ENCODE data around the gene PPP1R9B.

GRCh38 chr17:50180111-50180510, 29.6 kb upstream of the PPP1R9B start:
- TF ChIP-seq, protein P1, sequence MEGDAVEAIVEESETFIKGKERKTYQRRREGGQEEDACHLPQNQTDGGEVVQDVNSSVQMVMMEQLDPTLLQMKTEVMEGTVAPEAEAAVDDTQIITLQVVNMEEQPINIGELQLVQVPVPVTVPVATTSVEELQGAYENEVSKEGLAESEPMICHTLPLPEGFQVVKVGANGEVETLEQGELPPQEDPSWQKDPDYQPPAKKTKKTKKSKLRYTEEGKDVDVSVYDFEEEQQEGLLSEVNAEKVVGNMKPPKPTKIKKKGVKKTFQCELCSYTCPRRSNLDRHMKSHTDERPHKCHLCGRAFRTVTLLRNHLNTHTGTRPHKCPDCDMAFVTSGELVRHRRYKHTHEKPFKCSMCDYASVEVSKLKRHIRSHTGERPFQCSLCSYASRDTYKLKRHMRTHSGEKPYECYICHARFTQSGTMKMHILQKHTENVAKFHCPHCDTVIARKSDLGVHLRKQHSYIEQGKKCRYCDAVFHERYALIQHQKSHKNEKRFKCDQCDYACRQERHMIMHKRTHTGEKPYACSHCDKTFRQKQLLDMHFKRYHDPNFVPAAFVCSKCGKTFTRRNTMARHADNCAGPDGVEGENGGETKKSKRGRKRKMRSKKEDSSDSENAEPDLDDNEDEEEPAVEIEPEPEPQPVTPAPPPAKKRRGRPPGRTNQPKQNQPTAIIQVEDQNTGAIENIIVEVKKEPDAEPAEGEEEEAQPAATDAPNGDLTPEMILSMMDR (IDR thresholded peaks at IDR 0.05; ENCODE audit: borderline replicate concordance, extremely low read depth, low read length, poor library complexity, severe bottlenecking) = no peak
- no peak for TF ChIP-seq EZH2 (IDR thresholded peaks at IDR 0.05; ENCODE audit: borderline replicate concordance, low read depth, low read length, severe bottlenecking)
